CD14-positive monocyte (primary cell): ENCODE data around the gene MT1G. TPM values are rescaled to one million over a fixed set of nuclear protein-coding genes. Genes with fewer than 3 reads are reported as not detected.

Source experiments
- DNase-seq, 3 donors: peaks; one replicate each; pipeline ENCODE4 v3.0.0-alpha.2; 2011 to 2022
- H2AFZ ChIP-seq: 2 replicates; pipeline ENCODE4 v1.6.0; 2012; ENCODE audit warnings: mild to moderate bottlenecking, low read depth, low read length, inconsistent platforms; ENCODE audit not compliant: insufficient read depth, poor library complexity, severe bottlenecking
- H3K27ac ChIP-seq, 2 donors: 1 replicate in 1 of 2; 2 replicates in 1 of 2; pipeline ENCODE4 v1.5.1; 2012 to 2013; ENCODE audit warnings: low read length in 2 of 2, control low read depth in 1 of 2, inconsistent platforms in 1 of 2, low read depth in 1 of 2, mild to moderate bottlenecking in 1 of 2
- H3K27me3 ChIP-seq, 2 donors: one replicate each; pipeline versions ENCODE4 v1.6.0 to v1.6.1; 2011 to 2013; ENCODE audit warnings: low read length in 2 of 2; ENCODE audit not compliant: control insufficient read depth in 2 of 2, insufficient read depth in 2 of 2
- H3K36me3 ChIP-seq, 2 donors: replicated peaks in 1 of 2; 1 replicate in 1 of 2; 2 replicates in 1 of 2; pipeline versions ENCODE4 v1.5.1 to v1.6.1; 2012 to 2013; ENCODE audit warnings: low read length in 2 of 2, control low read depth in 1 of 2, inconsistent platforms in 1 of 2, mild to moderate bottlenecking in 1 of 2; ENCODE audit not compliant: insufficient read depth in 2 of 2, control insufficient read depth in 1 of 2
- H3K4me1 ChIP-seq, 2 donors: 1 replicate in 1 of 2; 2 replicates in 1 of 2; pipeline versions ENCODE4 v1.5.1 to v1.6.1; 2012 to 2013; ENCODE audit warnings: low read length in 2 of 2, control low read depth in 1 of 2, inconsistent platforms in 1 of 2, mild to moderate bottlenecking in 1 of 2, moderate library complexity in 1 of 2; ENCODE audit not compliant: insufficient read depth in 2 of 2, control insufficient read depth in 1 of 2
- H3K4me2 ChIP-seq: replicated peaks from 2 replicates; pipeline ENCODE3; 2012; ENCODE audit warnings: low read length, moderate library complexity, mild to moderate bottlenecking; ENCODE audit not compliant: poor library complexity, severe bottlenecking; ENCODE audit errors: extremely low read depth
- H3K4me3 ChIP-seq, 3 experiments: fragments of 200-600 bp in 1 of 3; sonication (generic) in 1 of 3; replicated peaks in 1 of 3; 1 replicate in 2 of 3; 2 replicates in 1 of 3; pipeline ENCODE4 v1.5.1; 2011 to 2013; ENCODE audit warnings: low read length in 3 of 3, mild to moderate bottlenecking in 3 of 3, control low read depth in 2 of 3, low read depth in 2 of 3, inconsistent platforms in 1 of 3, moderate library complexity in 1 of 3
- H3K79me2 ChIP-seq: 2 replicates; pipeline ENCODE4 v1.6.0; 2012; ENCODE audit warnings: mild to moderate bottlenecking, control low read depth, inconsistent platforms, low read length, moderate library complexity; ENCODE audit not compliant: insufficient read depth
- H3K9ac ChIP-seq: 2 replicates; pipeline ENCODE4 v1.6.0; 2017; ENCODE audit warnings: low read length, mild to moderate bottlenecking; ENCODE audit not compliant: insufficient read depth, poor library complexity, severe bottlenecking
- H3K9me3 ChIP-seq, 2 donors: replicated peaks in 1 of 2; 1 replicate in 1 of 2; 2 replicates in 1 of 2; pipeline versions ENCODE4 v1.5.1 to v1.6.1; 2012 to 2013; ENCODE audit warnings: low read length in 2 of 2, control low read depth in 1 of 2; ENCODE audit not compliant: control insufficient read depth in 1 of 2, insufficient read depth in 1 of 2
- H4K20me1 ChIP-seq: 2 replicates; pipeline ENCODE4 v1.6.0; 2012; ENCODE audit warnings: mild to moderate bottlenecking, low read length, control low read depth, moderate library complexity; ENCODE audit not compliant: insufficient read depth
- H3K27ac Mint-ChIP-seq, 7 donors: one replicate each; pipeline ENCODE4 v1.8.0; 2020; ENCODE audit warnings: mild to moderate bottlenecking in 7 of 7, mixed read lengths in 7 of 7, moderate library complexity in 6 of 7, inconsistent platforms in 2 of 7
- H3K27me3 Mint-ChIP-seq, 3 donors: one replicate each; pipeline ENCODE4 v1.8.0; 2021 to 2022; ENCODE audit warnings: low read depth in 3 of 3, mild to moderate bottlenecking in 3 of 3, mixed read lengths in 3 of 3, moderate library complexity in 3 of 3, inconsistent platforms in 1 of 3
- H3K36me3 Mint-ChIP-seq, 2 donors: one replicate each; pipeline ENCODE4 v1.8.0; 2020; ENCODE audit warnings: mixed read lengths in 2 of 2, inconsistent platforms in 1 of 2, mild to moderate bottlenecking in 1 of 2
- H3K4me1 Mint-ChIP-seq: one replicate; pipeline ENCODE4 v1.8.0; 2020; ENCODE audit warnings: mild to moderate bottlenecking, mixed read lengths
- H3K4me3 Mint-ChIP-seq, 2 donors: one replicate each; pipeline ENCODE4 v1.8.0; 2020; ENCODE audit warnings: mild to moderate bottlenecking in 2 of 2, mixed read lengths in 2 of 2, moderate library complexity in 1 of 2
- H3K9me3 Mint-ChIP-seq, 7 donors: one replicate each; pipeline ENCODE4 v1.8.0; 2020 to 2022; ENCODE audit warnings: mixed read lengths in 7 of 7, mild to moderate bottlenecking in 6 of 7, moderate library complexity in 6 of 7, inconsistent platforms in 2 of 7
- CTCF ChIP-seq: fragments of 200-600 bp; IDR thresholded peaks from one replicate; pipeline ENCODE4 v1.8.0; 2022; ENCODE audit warnings: antibody characterized with exemption, mild to moderate bottlenecking
- WGBS: methylation state at CpG from one replicate; pipeline ENCODE4 v1.1.5; 2013; ENCODE audit warnings: missing lambda C conversion rate; ENCODE audit not compliant: insufficient coverage; 5-methylcytosine and 5-hydroxymethylcytosine counted together
- intact Hi-C, 2 donors: fragments of 100-400 bp; cut with micrococcal nuclease; formaldehyde crosslinking; loops; one replicate each; pipeline versions ENCODE4 v1.15.0 to v1.15.1; 2023
- polyA plus RNA-seq, 3 donors: library from polyadenylated mRNA; depleted of rRNA in 1 of 3; unstranded in 2 of 3; stranded (reverse) in 1 of 3; fragments of 300-500 nt in 2 of 3; fragments of >200 nt in 1 of 3; fragmentation: Illumina TruSeq in 2 of 3; gene quantifications; 1 replicate in 2 of 3; 2 replicates in 1 of 3; pipeline ENCODE4 v1.2.3, GENCODE V29; 2012 to 2021

Gene MT1G
- polyA plus RNA-seq, 3 donors, result 1.1 to 1.4 TPM; not detected in 1

GRCh38 chr16:56637814-56638750, 29.8 kb downstream of the MT1G start, which contains the start of gene MT1A:
Gene MT1A (plus strand): TSS chr16:56638666. CDS start chr16:56638739, 73 bp downstream.
- intact Hi-C loops, result no loop called here
- no peak within 1 kb of the TSS for H3K27ac ChIP-seq
- Mint-ChIP-seq H3K4me1 (peaks cover 20% of the 10 kb centered on the region), H3K27ac (no peak within 1 kb of the TSS), H3K27me3 (peaks cover 92 to 99% (median 97%) of the 10 kb centered on the region in 3 donors), H3K36me3 (peaks cover 0 to 5% of the 10 kb centered on the region in 2 donors), H3K4me3 (peak within 1 kb of the TSS; percentile 59 to 91), H3K9me3 (peaks cover 0 to 14% (median 9%) of the 10 kb centered on the region in 7 donors)
- no peak for DNase-seq
- H3K4me3 ChIP-seq, result peak within 1 kb of the TSS in 1 of 3 experiments; percentile 43
- WGBS, result 4% methylated on average over 64 of the region's 68 CpGs
- no peaks in the 10 kb centered on the region for H4K20me1 ChIP-seq
- H3K9ac ChIP-seq, result no peak within 1 kb of the TSS
- H3K4me1 ChIP-seq, result peaks cover 6 to 8% of the 10 kb centered on the region in 2 donors
- TF ChIP-seq CTCF, result no peak
- H2AFZ ChIP-seq, result peak within 1 kb of the TSS; percentile 53
- peak within 1 kb of the TSS; percentile 55 for H3K4me2 ChIP-seq
- no peaks in the 10 kb centered on the region for H3K36me3 ChIP-seq
- H3K9me3 ChIP-seq, result peaks cover 0 to 54% of the 10 kb centered on the region in 2 donors
- H3K79me2 ChIP-seq, result no peaks in the 10 kb centered on the region
- peaks cover 96 to 99% of the 10 kb centered on the region in 2 donors for H3K27me3 ChIP-seq

DNA sequence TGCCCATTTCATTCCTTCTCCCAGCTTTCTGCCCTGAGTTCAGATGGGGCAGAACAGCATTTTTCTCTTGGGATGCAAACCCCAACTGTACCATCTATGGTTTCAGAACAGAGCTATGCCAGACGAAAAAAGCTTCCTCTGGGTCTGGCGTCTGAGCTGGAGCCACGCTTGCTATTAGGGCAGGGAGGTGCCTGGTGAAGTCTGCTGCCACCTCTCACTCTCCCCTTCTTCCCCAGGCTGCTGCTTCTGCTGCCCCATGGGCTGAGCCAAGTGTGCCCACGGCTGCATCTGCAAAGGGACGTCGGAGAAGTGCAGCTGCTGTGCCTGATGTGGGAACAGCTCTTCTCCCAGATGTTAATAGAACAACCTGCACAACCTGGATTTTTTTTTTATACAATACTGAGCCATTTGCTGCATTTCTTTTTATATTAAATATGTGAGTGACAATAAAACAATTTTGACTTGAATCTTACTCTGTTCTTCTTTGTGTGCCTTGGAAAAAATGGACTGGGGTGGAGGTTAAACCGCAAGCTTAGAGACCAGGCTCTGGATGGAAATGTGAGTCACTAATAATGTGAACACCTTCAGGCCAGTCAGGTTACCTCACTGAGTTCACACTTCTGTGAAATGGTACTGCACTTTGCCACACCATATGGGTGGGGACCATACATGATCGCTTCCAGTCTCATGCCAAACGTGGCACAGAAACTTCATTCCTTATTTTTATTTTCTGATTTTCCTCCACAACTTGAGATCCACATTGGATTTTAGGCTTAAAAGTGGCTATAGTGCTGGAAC, 31.1 kb downstream of the MT1G start:
- H3K4me3 ChIP-seq, result no peak overlapping the region
- no peak overlapping the region for H3K9ac ChIP-seq
- H3K9me3 Mint-ChIP-seq, result peaks cover 0 to 18% (median 10%) of the 10 kb centered on the region in 7 donors
- H3K27me3 Mint-ChIP-seq, result peaks cover 95 to 99% (median 97%) of the 10 kb centered on the region in 3 donors
- no peaks in the 10 kb centered on the region for H4K20me1 ChIP-seq
- 19% methylated on average over 4 of the region's 9 CpGs for WGBS
- H3K27ac Mint-ChIP-seq, result no peak overlapping the region
- H3K4me1 ChIP-seq, result peaks cover 13 to 19% of the 10 kb centered on the region in 2 donors
- no peak overlapping the region for H3K4me2 ChIP-seq
- H2AFZ ChIP-seq, result no peak overlapping the region
- peak overlapping the region in 1 of 2 donors; percentile 91 for H3K4me3 Mint-ChIP-seq
- intact Hi-C loops, result no loop called here
- DNase-seq, result no peak
- peaks cover 25% of the 10 kb centered on the region for H3K4me1 Mint-ChIP-seq
- H3K27ac ChIP-seq, result no peak overlapping the region
- H3K27me3 ChIP-seq, result peaks cover 96 to 99% of the 10 kb centered on the region in 2 donors
- peaks cover 0 to 63% of the 10 kb centered on the region in 2 donors for H3K9me3 ChIP-seq
- H3K79me2 ChIP-seq, result no peaks in the 10 kb centered on the region
- H3K36me3 ChIP-seq, result no peaks in the 10 kb centered on the region
- H3K36me3 Mint-ChIP-seq, result peaks cover 0 to 6% of the 10 kb centered on the region in 2 donors
- no peak for TF ChIP-seq CTCF
